Nephron (organoid): ENCODE results near the gene GFOD1.
"Not testable (repeated sequence)": the region's sequence is repeated elsewhere in the genome, so short reads cannot be mapped to it uniquely, and the experiment has no call there.

Experiments
- H3K27ac Mint-ChIP-seq, 3 experiments: 2 replicates each; pipeline ENCODE4 v1.8.0; 2020; ENCODE audit warnings: mixed read lengths in 3 of 3, mild to moderate bottlenecking in 2 of 3, moderate library complexity in 1 of 3
- H3K27me3 Mint-ChIP-seq: 2 replicates; pipeline ENCODE4 v1.8.0; 2021; ENCODE audit warnings: low read depth, mild to moderate bottlenecking, moderate library complexity, mixed read lengths
- H3K36me3 Mint-ChIP-seq: 2 replicates; pipeline ENCODE4 v1.8.0; 2020; ENCODE audit warnings: low read depth, mixed read lengths
- H3K4me1 Mint-ChIP-seq: 2 replicates; pipeline ENCODE4 v1.8.0; 2020; ENCODE audit warnings: mixed read lengths
- H3K4me3 Mint-ChIP-seq, 3 experiments: 2 replicates each; pipeline ENCODE4 v1.8.0; 2020; ENCODE audit warnings: mild to moderate bottlenecking in 3 of 3, mixed read lengths in 3 of 3, moderate library complexity in 2 of 3
- H3K9me3 Mint-ChIP-seq: 2 replicates; pipeline ENCODE4 v1.8.0; 2020; ENCODE audit warnings: mixed read lengths
- TF ChIP-seq, protein P1 (sequence below), 3 experiments: fragments of 200-600 bp; sonication (generic); IDR thresholded peaks; one replicate each; pipeline ENCODE4 v1.5.0; 2021; ENCODE audit warnings: antibody characterized with exemption in 3 of 3; ENCODE audit not compliant: unreplicated experiment in 3 of 3

GFOD1 gene

DNA sequence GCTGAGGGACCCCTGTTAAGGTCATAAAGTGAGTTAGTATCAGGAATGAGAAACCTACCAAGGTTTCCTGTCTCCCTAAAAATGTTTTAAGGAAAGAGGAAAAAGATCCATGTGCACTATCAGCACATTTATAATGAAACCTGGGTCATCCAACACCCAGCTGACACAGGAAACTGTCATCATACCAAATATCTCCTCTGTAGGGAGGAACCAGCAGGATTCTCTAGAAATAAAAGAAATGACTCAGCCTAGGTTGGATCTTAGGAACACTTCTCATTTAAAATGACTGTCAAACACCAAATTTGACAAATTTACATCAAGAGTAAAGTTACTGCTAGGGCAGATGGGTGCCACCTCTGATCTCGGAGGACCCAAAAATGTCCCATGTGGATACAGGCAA lies 21.7 kb downstream of the GFOD1 start:
- H3K27me3 Mint-ChIP-seq = peaks cover 23% of the 10 kb centered on the region
- TF ChIP-seq, protein P1, sequence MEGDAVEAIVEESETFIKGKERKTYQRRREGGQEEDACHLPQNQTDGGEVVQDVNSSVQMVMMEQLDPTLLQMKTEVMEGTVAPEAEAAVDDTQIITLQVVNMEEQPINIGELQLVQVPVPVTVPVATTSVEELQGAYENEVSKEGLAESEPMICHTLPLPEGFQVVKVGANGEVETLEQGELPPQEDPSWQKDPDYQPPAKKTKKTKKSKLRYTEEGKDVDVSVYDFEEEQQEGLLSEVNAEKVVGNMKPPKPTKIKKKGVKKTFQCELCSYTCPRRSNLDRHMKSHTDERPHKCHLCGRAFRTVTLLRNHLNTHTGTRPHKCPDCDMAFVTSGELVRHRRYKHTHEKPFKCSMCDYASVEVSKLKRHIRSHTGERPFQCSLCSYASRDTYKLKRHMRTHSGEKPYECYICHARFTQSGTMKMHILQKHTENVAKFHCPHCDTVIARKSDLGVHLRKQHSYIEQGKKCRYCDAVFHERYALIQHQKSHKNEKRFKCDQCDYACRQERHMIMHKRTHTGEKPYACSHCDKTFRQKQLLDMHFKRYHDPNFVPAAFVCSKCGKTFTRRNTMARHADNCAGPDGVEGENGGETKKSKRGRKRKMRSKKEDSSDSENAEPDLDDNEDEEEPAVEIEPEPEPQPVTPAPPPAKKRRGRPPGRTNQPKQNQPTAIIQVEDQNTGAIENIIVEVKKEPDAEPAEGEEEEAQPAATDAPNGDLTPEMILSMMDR (IDR thresholded peaks at IDR 0.05; ENCODE audit: unreplicated experiment in 3 of 3) = no peak
- H3K9me3 Mint-ChIP-seq = peaks cover 6% of the 10 kb centered on the region
- H3K27ac Mint-ChIP-seq = no peak overlapping the region
- peaks cover 14% of the 10 kb centered on the region for H3K4me1 Mint-ChIP-seq
- H3K4me3 Mint-ChIP-seq = no peak overlapping the region
- peaks cover 3% of the 10 kb centered on the region for H3K36me3 Mint-ChIP-seq

DNA sequence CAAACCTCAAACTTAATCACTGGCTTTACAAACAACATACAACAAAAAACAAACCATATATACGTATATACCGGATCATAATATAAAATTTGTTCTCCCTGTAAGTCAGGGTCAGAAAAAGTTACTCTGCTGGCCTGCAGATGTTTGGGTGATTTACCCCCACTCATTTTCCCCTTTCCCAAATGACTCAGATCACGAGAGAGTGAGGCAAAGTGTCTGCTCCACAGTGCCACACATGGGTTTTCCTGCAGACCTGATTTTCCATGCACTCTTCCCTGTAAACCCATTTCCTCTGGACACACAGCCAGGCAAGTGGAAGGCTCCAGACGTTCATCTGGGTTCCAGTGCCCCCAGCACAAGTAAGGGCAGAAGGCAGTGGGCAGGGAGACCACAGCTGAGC lies 23.5 kb downstream of the GFOD1 start:
- Mint-ChIP-seq H3K27ac (no peak overlapping the region), H3K4me3 (no peak overlapping the region), H3K36me3 (no peaks in the 10 kb centered on the region), H3K4me1 (peaks cover 14% of the 10 kb centered on the region), H3K9me3 (peaks cover 5% of the 10 kb centered on the region), H3K27me3 (peaks cover 19% of the 10 kb centered on the region)
- TF ChIP-seq, protein P1 (IDR thresholded peaks at IDR 0.05; ENCODE audit: unreplicated experiment in 3 of 3) = no peak

DNA sequence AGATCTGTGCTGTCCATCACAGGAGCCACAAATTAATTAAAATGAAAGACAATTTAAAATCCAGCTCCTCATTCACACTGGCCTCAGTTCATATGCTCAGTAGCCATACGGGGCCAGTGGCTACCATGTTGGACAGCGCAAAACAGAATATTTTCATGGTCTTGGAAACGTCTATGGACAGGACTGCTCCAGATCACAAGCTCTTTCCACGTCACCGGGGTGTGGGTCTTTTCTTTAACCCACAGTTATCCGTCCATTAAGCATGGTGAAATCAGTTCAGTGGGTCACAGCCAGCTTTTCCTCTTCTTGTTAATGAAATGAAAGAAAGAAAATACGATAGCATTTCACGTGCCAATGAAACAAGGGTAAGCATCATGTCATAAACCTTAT lies 24.1 kb downstream of the GFOD1 start:
- no peak overlapping the region for H3K27ac Mint-ChIP-seq
- H3K4me1 Mint-ChIP-seq = peaks cover 14% of the 10 kb centered on the region
- peaks cover 19% of the 10 kb centered on the region for H3K27me3 Mint-ChIP-seq
- H3K36me3 Mint-ChIP-seq = no peaks in the 10 kb centered on the region
- no peak overlapping the region for H3K4me3 Mint-ChIP-seq
- TF ChIP-seq, protein P1 (IDR thresholded peaks at IDR 0.05; ENCODE audit: unreplicated experiment in 3 of 3) = no peak
- no peaks in the 10 kb centered on the region for H3K9me3 Mint-ChIP-seq

DNA sequence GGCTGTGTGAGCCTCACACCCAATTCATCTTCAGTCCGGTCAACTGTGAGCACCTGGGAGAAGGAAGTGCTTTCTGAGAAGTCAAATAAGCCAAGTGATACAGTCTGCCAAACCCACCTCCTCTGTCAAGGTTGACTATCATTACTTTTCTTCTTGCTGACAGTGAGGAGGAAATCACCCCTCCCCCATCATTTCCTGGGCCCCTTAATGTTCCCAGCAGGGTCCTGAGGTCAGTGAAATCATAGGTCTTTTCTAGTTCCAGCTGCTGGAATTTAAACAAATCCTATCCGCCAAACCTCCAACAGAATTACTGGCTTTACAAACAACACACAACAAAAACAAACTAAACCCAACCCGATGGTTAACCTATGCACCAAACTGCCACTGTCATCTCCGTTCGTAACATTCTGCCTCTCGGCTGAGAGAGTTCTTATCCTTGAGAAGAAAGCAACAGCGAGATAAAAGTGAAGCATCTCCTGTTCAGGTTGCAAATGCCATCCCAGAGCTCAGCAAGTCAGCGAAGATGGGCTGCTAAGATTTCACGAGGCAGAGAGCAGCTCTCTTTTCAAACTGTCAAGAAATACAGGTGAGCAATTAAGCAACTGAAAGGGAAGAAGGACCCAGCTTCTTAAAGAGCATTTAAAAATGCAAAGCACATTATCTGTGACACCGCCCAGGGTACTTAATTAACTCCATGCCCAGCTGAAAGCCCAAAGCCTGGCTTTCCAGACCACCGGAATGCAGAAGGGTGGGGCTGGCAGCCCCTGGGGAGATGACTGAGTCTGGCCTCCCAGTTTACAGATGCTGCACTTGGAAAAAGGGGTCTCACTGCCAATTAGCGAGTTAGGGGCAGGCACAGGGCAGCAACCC lies 24.7 kb downstream of the GFOD1 start:
- Mint-ChIP-seq H3K27me3 (peaks cover 20% of the 10 kb centered on the region), H3K27ac (peak overlapping the region in 1 of 3 experiments; percentile 41), H3K36me3 (no peaks in the 10 kb centered on the region), H3K4me1 (peaks cover 14% of the 10 kb centered on the region), H3K4me3 (no peak overlapping the region), H3K9me3 (no peaks in the 10 kb centered on the region)
- TF ChIP-seq, protein P1 (IDR thresholded peaks at IDR 0.05; ENCODE audit: unreplicated experiment in 3 of 3) = no peak

DNA sequence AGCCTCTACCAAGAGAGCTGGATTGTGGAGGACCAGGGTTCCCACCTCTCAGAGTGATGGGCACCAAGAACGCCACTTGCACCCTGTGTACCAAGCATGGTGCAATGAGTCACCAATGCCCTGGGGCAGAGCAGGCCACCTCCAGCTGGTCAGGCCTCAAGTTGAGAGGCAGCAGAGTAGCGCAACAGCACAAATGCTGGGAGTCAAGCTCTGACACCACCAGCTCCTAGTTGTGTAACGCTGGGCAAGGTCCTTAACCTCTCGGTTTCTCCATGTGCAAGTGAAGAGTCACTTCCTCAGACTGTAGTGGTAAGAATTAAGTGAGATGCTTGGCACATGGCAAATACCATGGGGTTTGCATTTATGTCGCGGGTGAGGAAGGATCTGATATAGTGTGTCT lies 25.6 kb downstream of the GFOD1 start:
- TF ChIP-seq, protein P1 (IDR thresholded peaks at IDR 0.05; ENCODE audit: unreplicated experiment in 3 of 3) = no peak
- Mint-ChIP-seq H3K27me3 (peaks cover 26% of the 10 kb centered on the region), H3K9me3 (no peaks in the 10 kb centered on the region), H3K27ac (peak overlapping the region in 1 of 3 experiments; percentile 41), H3K4me3 (no peak overlapping the region), H3K36me3 (no peaks in the 10 kb centered on the region), H3K4me1 (peaks cover 13% of the 10 kb centered on the region)

DNA sequence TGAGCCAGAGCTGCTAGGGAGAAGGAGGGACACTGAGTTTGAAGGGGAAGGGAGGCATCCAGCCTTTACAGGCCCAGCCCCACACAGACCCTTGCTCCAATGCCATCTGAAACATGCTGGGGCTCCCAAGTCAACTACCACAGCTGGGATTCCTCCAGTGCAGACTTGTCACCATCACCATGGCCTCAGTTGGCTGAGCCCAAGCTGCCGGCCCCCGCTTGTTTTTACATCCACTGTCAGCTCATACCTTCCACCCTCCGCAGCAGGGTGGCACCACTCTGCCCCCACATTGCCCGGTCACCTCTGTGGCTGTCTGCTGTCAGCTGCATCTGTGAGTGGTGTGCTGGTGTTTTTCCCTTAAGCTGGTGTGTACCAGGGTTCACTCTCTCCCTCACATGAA lies 26.1 kb downstream of the GFOD1 start:
- no peaks in the 10 kb centered on the region for H3K9me3 Mint-ChIP-seq
- TF ChIP-seq, protein P1 (IDR thresholded peaks at IDR 0.05; ENCODE audit: unreplicated experiment in 3 of 3) = no peak
- H3K4me3 Mint-ChIP-seq = no peak overlapping the region
- peaks cover 10% of the 10 kb centered on the region for H3K4me1 Mint-ChIP-seq
- H3K27ac Mint-ChIP-seq = no peak overlapping the region
- peaks cover 26% of the 10 kb centered on the region for H3K27me3 Mint-ChIP-seq
- H3K36me3 Mint-ChIP-seq = no peaks in the 10 kb centered on the region

DNA sequence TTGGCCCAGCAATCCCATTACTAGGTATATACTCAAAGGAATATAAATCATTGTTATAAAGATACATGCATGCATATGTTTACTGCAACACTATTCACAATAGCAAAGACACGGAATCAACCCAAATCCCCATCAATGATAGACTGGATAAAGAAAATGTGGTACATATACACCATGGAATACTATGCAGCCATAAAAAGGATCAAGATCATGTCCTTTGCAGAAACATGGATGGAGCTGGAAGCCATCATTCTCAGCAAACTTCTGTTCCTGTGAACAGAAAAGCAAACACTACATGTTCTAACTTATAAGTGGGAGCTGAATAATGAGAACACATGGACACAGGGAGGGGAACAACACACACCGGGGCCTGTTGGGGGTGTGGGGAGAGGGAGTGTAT lies 27.1 kb downstream of the GFOD1 start:
- not testable (repeated sequence) for H3K4me3 Mint-ChIP-seq, H3K9me3 Mint-ChIP-seq, H3K36me3 Mint-ChIP-seq, H3K27ac Mint-ChIP-seq
- Mint-ChIP-seq H3K4me1 (peaks cover 14% of the 10 kb centered on the region), H3K27me3 (peaks cover 26% of the 10 kb centered on the region)
